Measurements from ENCODE around the gene CCDC171. TPM values are rescaled to one million over a fixed set of nuclear protein-coding genes. Genes with fewer than 3 reads are reported as not detected.

CCDC171 gene
- total RNA-seq, 2 experiments from 2014 or later = 10.4 to 18.2 TPM

DNA sequence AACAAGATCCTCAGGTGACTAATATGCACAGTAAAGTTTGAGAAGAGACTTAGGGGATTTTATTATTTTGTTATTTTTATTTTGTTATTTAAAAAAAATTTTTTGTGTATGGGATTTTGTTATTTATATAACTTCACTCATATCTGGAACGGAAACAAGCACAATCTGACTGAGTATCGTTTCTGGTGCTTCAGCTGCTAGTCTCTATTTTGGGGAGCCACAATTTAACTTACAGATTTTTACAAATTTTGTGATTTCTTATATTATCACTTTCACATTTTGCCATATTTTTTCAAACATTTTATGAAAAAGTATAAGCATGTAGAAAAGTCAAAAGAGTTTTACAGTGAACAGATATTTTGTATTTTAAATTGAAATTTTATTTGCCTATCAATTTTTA, 208.7 kb downstream of the CCDC171 start:
- DNase-seq (ENCODE audit: low spot score) = no peak
- intact Hi-C loops (cut with micrococcal nuclease; ENCODE audit: unreplicated experiment) = no loop called here
- Histone ChIP-seq H4K20me1 (ENCODE audit: insufficient read depth, low read length) (no peaks in the 10 kb centered on the region), H3K4me1 (ENCODE audit: insufficient read depth, low read length, poor library complexity, severe bottlenecking) (no peaks in the 10 kb centered on the region), H3K79me2 (ENCODE audit: insufficient read depth, low read depth, low read length) (no peaks in the 10 kb centered on the region), H3K9me2 (ENCODE audit: insufficient read depth, low read length) (no peaks in the 10 kb centered on the region), H2AFZ (ENCODE audit: low read length) (no peak overlapping the region), H3K4me2 (ENCODE audit: low read length) (no peak overlapping the region), H3K36me3 (ENCODE audit: insufficient read depth, low read length) (no peaks in the 10 kb centered on the region), H3K4me3 (ENCODE audit: low read depth, low read length, poor library complexity, severe bottlenecking) (no peak overlapping the region), H3K9me3 (ENCODE audit: low read length) (no peaks in the 10 kb centered on the region), H3K27ac (ENCODE audit: low read depth, low read length, poor library complexity, severe bottlenecking) (no peak overlapping the region)
- ChIA-PET POLR2A (interaction anchor here (0.5 to 1.0 kb wide), 3 partner anchors 8 to 1172 kb away, joined by 4 read pairs; no protein-coding TSS in a partner anchor), CTCF (ENCODE audit: unreplicated experiment) (no interaction called here)
- TF ChIP-seq, protein P1, sequence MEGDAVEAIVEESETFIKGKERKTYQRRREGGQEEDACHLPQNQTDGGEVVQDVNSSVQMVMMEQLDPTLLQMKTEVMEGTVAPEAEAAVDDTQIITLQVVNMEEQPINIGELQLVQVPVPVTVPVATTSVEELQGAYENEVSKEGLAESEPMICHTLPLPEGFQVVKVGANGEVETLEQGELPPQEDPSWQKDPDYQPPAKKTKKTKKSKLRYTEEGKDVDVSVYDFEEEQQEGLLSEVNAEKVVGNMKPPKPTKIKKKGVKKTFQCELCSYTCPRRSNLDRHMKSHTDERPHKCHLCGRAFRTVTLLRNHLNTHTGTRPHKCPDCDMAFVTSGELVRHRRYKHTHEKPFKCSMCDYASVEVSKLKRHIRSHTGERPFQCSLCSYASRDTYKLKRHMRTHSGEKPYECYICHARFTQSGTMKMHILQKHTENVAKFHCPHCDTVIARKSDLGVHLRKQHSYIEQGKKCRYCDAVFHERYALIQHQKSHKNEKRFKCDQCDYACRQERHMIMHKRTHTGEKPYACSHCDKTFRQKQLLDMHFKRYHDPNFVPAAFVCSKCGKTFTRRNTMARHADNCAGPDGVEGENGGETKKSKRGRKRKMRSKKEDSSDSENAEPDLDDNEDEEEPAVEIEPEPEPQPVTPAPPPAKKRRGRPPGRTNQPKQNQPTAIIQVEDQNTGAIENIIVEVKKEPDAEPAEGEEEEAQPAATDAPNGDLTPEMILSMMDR (conservative IDR thresholded peaks at IDR 0.05; ENCODE audit: low read length) = no peak
- no peak for TF ChIP-seq EZH2phosphoT487 (IDR thresholded peaks at IDR 0.05; ENCODE audit: borderline replicate concordance, low read depth, low read length)
- BruUV-seq (replicated peaks) = no TSS peak

DNA sequence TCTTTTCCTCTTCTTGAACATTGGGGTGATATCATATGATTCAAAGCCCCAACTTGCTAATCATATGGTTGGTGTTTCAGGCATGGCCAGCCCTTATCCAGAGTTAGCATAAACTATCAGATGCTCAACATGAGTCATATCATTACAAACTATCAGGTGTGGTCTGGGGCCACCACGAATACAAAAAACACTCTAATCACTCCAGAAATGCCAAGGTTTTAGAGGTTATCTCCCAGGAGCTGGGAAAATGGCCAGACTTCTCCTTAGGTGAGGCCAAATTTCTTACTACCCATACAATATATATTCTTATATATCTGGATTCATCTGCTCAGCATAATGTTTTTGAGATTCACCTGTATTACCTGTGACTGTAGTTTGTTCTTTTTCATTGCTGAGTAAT, 210.5 kb downstream of the CCDC171 start:
- H3K36me3 ChIP-seq (ENCODE audit: insufficient read depth, low read length) = no peaks in the 10 kb centered on the region
- intact Hi-C loops (cut with micrococcal nuclease; ENCODE audit: unreplicated experiment) = no loop called here
- CTCF ChIA-PET (ENCODE audit: unreplicated experiment) = no interaction called here
- POLR2A ChIA-PET = interaction anchor here (0.9 kb wide), 1 partner anchor 9 kb away, joined by 3 read pairs; no protein-coding TSS in a partner anchor
- no peaks in the 10 kb centered on the region for H3K9me2 ChIP-seq (ENCODE audit: insufficient read depth, low read length)
- H3K4me2 ChIP-seq (ENCODE audit: low read length) = no peak overlapping the region
- H3K4me1 ChIP-seq (ENCODE audit: insufficient read depth, low read length, poor library complexity, severe bottlenecking) = no peaks in the 10 kb centered on the region
- H3K9me3 ChIP-seq (ENCODE audit: low read length) = no peaks in the 10 kb centered on the region
- H3K4me3 ChIP-seq (ENCODE audit: low read depth, low read length, poor library complexity, severe bottlenecking) = no peak overlapping the region
- no peak overlapping the region for H2AFZ ChIP-seq (ENCODE audit: low read length)
- DNase-seq (ENCODE audit: low spot score) = no peak
- no peak overlapping the region for H3K27ac ChIP-seq (ENCODE audit: low read depth, low read length, poor library complexity, severe bottlenecking)
- no peaks in the 10 kb centered on the region for H4K20me1 ChIP-seq (ENCODE audit: insufficient read depth, low read length)
- H3K79me2 ChIP-seq (ENCODE audit: insufficient read depth, low read depth, low read length) = no peaks in the 10 kb centered on the region
- no TSS peak for BruUV-seq (replicated peaks)
- TF ChIP-seq, protein P1 (conservative IDR thresholded peaks at IDR 0.05; ENCODE audit: low read length) = no peak
- no peak for TF ChIP-seq EZH2phosphoT487 (IDR thresholded peaks at IDR 0.05; ENCODE audit: borderline replicate concordance, low read depth, low read length)

DNA sequence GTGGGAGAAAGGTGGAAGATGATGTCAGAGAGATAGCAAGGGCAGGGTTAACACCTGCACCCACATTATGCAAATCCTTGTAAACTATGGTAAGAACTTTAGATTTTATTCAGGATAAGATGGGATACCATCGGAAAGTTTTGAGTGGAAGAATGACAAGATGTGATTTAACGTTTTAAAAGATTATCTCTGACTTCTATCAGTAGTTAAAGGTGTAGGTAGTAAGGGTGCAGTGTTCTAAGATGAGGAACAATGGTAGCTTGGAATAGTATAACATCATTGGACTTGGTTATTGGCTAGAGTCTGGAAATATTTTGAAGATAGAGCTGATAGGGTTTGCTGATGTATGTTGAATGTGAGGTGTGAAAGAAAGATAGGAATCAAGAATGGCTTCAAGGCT, 211.3 kb downstream of the CCDC171 start:
- TF ChIP-seq EZH2phosphoT487 (IDR thresholded peaks at IDR 0.05; ENCODE audit: borderline replicate concordance, low read depth, low read length) = no peak
- TF ChIP-seq, protein P1 (conservative IDR thresholded peaks at IDR 0.05; ENCODE audit: low read length) = no peak
- no peak overlapping the region for H3K27ac ChIP-seq (ENCODE audit: low read depth, low read length, poor library complexity, severe bottlenecking)
- DNase-seq (ENCODE audit: low spot score) = no peak
- H3K79me2 ChIP-seq (ENCODE audit: insufficient read depth, low read depth, low read length) = no peaks in the 10 kb centered on the region
- no peak overlapping the region for H2AFZ ChIP-seq (ENCODE audit: low read length)
- ChIA-PET CTCF (ENCODE audit: unreplicated experiment) (no interaction called here), POLR2A (no interaction called here)
- no peak overlapping the region for H3K4me3 ChIP-seq (ENCODE audit: low read depth, low read length, poor library complexity, severe bottlenecking)
- H3K4me1 ChIP-seq (ENCODE audit: insufficient read depth, low read length, poor library complexity, severe bottlenecking) = no peaks in the 10 kb centered on the region
- no peaks in the 10 kb centered on the region for H3K36me3 ChIP-seq (ENCODE audit: insufficient read depth, low read length)
- H4K20me1 ChIP-seq (ENCODE audit: insufficient read depth, low read length) = no peaks in the 10 kb centered on the region
- H3K9me3 ChIP-seq (ENCODE audit: low read length) = no peaks in the 10 kb centered on the region
- no TSS peak for BruUV-seq (replicated peaks)
- intact Hi-C loops (cut with micrococcal nuclease; ENCODE audit: unreplicated experiment) = no loop called here
- H3K4me2 ChIP-seq (ENCODE audit: low read length) = no peak overlapping the region
- H3K9me2 ChIP-seq (ENCODE audit: insufficient read depth, low read length) = no peaks in the 10 kb centered on the region
